Natural killer cell (primary cell): ENCODE data around the gene ARSI. TPM values are rescaled to one million over a fixed set of nuclear protein-coding genes. Genes with fewer than 3 reads are reported as not detected.

ENCODE experiments used
- ATAC-seq, 3 donors: fragments of 150-1000 bp in 2 of 3; fragments of 200-7000 bp in 1 of 3; cut with Tn5 transposase; 1 replicate in 1 of 3; 2 replicates in 2 of 3; pipeline ENCODE4 v1.10.0; 2021; ENCODE audit warnings: mild to moderate bottlenecking in 2 of 3, moderate library complexity in 2 of 3
- DNase-seq, 2 donors: peaks; one replicate each; pipeline versions ENCODE4 v3.0.0 to v3.0.0-alpha.2; 2013 to 2021; ENCODE audit warnings: mixed read lengths in 1 of 2
- H3K27ac ChIP-seq: one replicate; pipeline ENCODE4 v1.5.1; 2013; ENCODE audit warnings: mild to moderate bottlenecking, low read length
- H3K27me3 ChIP-seq: one replicate; pipeline ENCODE4 v1.6.1; 2013; ENCODE audit warnings: low read length; ENCODE audit not compliant: control insufficient read depth, insufficient read depth
- H3K36me3 ChIP-seq: one replicate; pipeline ENCODE4 v1.6.1; 2013; ENCODE audit warnings: low read length; ENCODE audit not compliant: control insufficient read depth, insufficient read depth
- H3K4me1 ChIP-seq: one replicate; pipeline ENCODE4 v1.6.1; 2013; ENCODE audit warnings: low read length; ENCODE audit not compliant: control insufficient read depth, insufficient read depth
- H3K4me3 ChIP-seq: one replicate; pipeline ENCODE4 v1.5.1; 2013; ENCODE audit warnings: low read length
- H3K9me3 ChIP-seq: one replicate; pipeline ENCODE4 v1.6.1; 2013; ENCODE audit warnings: low read length; ENCODE audit not compliant: control insufficient read depth, insufficient read depth
- H3K27ac Mint-ChIP-seq, 2 donors: one replicate each; pipeline ENCODE4 v1.8.0; 2022; ENCODE audit warnings: mild to moderate bottlenecking in 2 of 2, mixed read lengths in 2 of 2, moderate library complexity in 1 of 2
- H3K27me3 Mint-ChIP-seq, 2 donors: one replicate each; pipeline ENCODE4 v1.8.0; 2022; ENCODE audit warnings: low read depth in 2 of 2, mixed read lengths in 2 of 2
- H3K36me3 Mint-ChIP-seq: one replicate; pipeline ENCODE4 v1.8.0; 2022; ENCODE audit warnings: mixed read lengths
- H3K4me1 Mint-ChIP-seq, 2 donors: one replicate each; pipeline ENCODE4 v1.8.0; 2022; ENCODE audit warnings: mixed read lengths in 2 of 2
- H3K4me3 Mint-ChIP-seq: one replicate; pipeline ENCODE4 v1.8.0; 2022; ENCODE audit warnings: mild to moderate bottlenecking, moderate library complexity, mixed read lengths
- H3K9me3 Mint-ChIP-seq, 2 donors: one replicate each; pipeline ENCODE4 v1.8.0; 2022; ENCODE audit warnings: mixed read lengths in 2 of 2
- CTCF ChIP-seq: fragments of 200-600 bp; IDR thresholded peaks from one replicate; pipeline ENCODE4 v1.8.0; 2022; ENCODE audit warnings: antibody characterized with exemption
- WGBS: methylation state at CpG from one replicate; pipeline ENCODE4 v1.1.7; 2013; ENCODE audit warnings: missing lambda C conversion rate; ENCODE audit not compliant: insufficient coverage; 5-methylcytosine and 5-hydroxymethylcytosine counted together
- intact Hi-C: fragments of 100-400 bp; cut with micrococcal nuclease; formaldehyde crosslinking; loops from one replicate; pipeline ENCODE4 v1.14.2; 2022
- total RNA-seq, 4 donors: library from RNA; stranded (reverse); fragments of 120-200 nt in 1 of 4; gene quantifications; one replicate each; pipeline versions ENCODE4 v1.2.3 to v1.2.4, GENCODE V29; 2013 to 2022

ARSI gene
- total RNA-seq, result under 1 TPM in 1 of 3 donors, not detected in 2; 0.19 TPM
- total RNA-seq (2013), result not detected

GRCh38 chr5:150302301-150303069 lies at the start of gene ARSI:
ARSI (minus strand) TSS chr5:150302905; CDS start chr5:150302373, 532 bp downstream.
- Mint-ChIP-seq H3K27ac (no peak within 1 kb of the TSS), H3K4me3 (no peak within 1 kb of the TSS), H3K36me3 (no peaks in the 10 kb centered on the region), H3K27me3 (peaks cover 26 to 30% of the 10 kb centered on the region in 2 donors), H3K4me1 (peaks cover 11% of the 10 kb centered on the region in 2 donors), H3K9me3 (no peaks in the 10 kb centered on the region)
- WGBS, result 6% methylated on average over 61 of the region's 63 CpGs
- TF ChIP-seq CTCF, result no peak
- Histone ChIP-seq H3K9me3 (no peaks in the 10 kb centered on the region), H3K4me1 (no peaks in the 10 kb centered on the region), H3K27me3 (peaks cover 2% of the 10 kb centered on the region), H3K27ac (no peak within 1 kb of the TSS), H3K36me3 (no peaks in the 10 kb centered on the region), H3K4me3 (no peak within 1 kb of the TSS)
- intact Hi-C loops, result no loop called here
- ATAC-seq, result no peak
- DNase-seq, result no peak

- DNase-seq (peak in 1 of 2 donors; percentile 65), ATAC-seq (peak; percentile 68 to 92 (median 88))
- Histone ChIP-seq H3K36me3 (no peaks in the 10 kb centered on the region), H3K4me3 (no peak overlapping the region), H3K4me1 (peaks cover 9% of the 10 kb centered on the region), H3K27ac (no peak overlapping the region), H3K9me3 (no peaks in the 10 kb centered on the region), H3K27me3 (no peaks in the 10 kb centered on the region)
- Mint-ChIP-seq H3K27me3 (peaks cover 0 to 3% of the 10 kb centered on the region in 2 donors), H3K27ac (peak overlapping the region; percentile 41 to 67), H3K9me3 (no peaks in the 10 kb centered on the region), H3K4me3 (no peak overlapping the region), H3K36me3 (no peaks in the 10 kb centered on the region), H3K4me1 (peaks cover 8% of the 10 kb centered on the region in 2 donors)
- WGBS, result 30% methylated on average over 7 of the region's 7 CpGs
- intact Hi-C loops, result no loop called here
- TF ChIP-seq CTCF, result peak; percentile 12
Observed at GRCh38 chr5:150350524-150351344, 48.0 kb upstream of the ARSI start.

- Mint-ChIP-seq H3K4me1 (peaks cover 8% of the 10 kb centered on the region in 2 donors), H3K4me3 (no peak overlapping the region), H3K27me3 (no peaks in the 10 kb centered on the region), H3K9me3 (no peaks in the 10 kb centered on the region), H3K27ac (no peak overlapping the region), H3K36me3 (no peaks in the 10 kb centered on the region)
- no peaks in the 10 kb centered on the region for H3K9me3 ChIP-seq
- H3K4me1 ChIP-seq, result peaks cover 9% of the 10 kb centered on the region
- no peak overlapping the region for H3K27ac ChIP-seq
- H3K27me3 ChIP-seq, result no peaks in the 10 kb centered on the region
- 95% methylated on average over 6 of the region's 6 CpGs for WGBS
- no peak for TF ChIP-seq CTCF
- H3K36me3 ChIP-seq, result no peaks in the 10 kb centered on the region
- no peak overlapping the region for H3K4me3 ChIP-seq
- no peak for DNase-seq
- no peak for ATAC-seq
- intact Hi-C loops, result no loop called here
Observed at GRCh38 chr5:150349681-150350275, 47.1 kb upstream of the ARSI start.
